Neutrophil (primary cell): ENCODE measurements around the gene AMH.
"Not testable (repeated sequence)": the region's sequence is repeated elsewhere in the genome, so short reads cannot be mapped to it uniquely, and the experiment has no call there.

Source experiments
- H3K27ac ChIP-seq: fragments of 200-600 bp; sonication (generic); 2 replicates; pipeline ENCODE4 v1.5.1; 2016; ENCODE audit warnings: mild to moderate bottlenecking, moderate library complexity
- H3K27me3 ChIP-seq: fragments of 200-600 bp; sonication (generic); 2 replicates; pipeline ENCODE4 v1.6.0; 2016; ENCODE audit warnings: mild to moderate bottlenecking
- H3K36me3 ChIP-seq: fragments of 200-600 bp; sonication (generic); 2 replicates; pipeline ENCODE4 v1.5.1; 2017
- H3K4me1 ChIP-seq, 2 experiments: fragments of 200-600 bp in 1 of 2; sonication (generic) in 1 of 2; 1 replicate in 1 of 2; 2 replicates in 1 of 2; pipeline versions ENCODE4 v1.5.1 to v1.6.1; 2013 to 2016; ENCODE audit warnings: low read depth in 1 of 2, low read length in 1 of 2, mild to moderate bottlenecking in 1 of 2, moderate library complexity in 1 of 2; ENCODE audit not compliant: control insufficient read depth in 1 of 2, insufficient read depth in 1 of 2
- H3K4me3 ChIP-seq, 2 experiments: fragments of 200-600 bp in 1 of 2; sonication (generic) in 1 of 2; 1 replicate in 1 of 2; 2 replicates in 1 of 2; pipeline ENCODE4 v1.5.1; 2013 to 2016; ENCODE audit warnings: low read depth in 1 of 2, low read length in 1 of 2, mild to moderate bottlenecking in 1 of 2, moderate library complexity in 1 of 2
- H3K9me3 ChIP-seq: fragments of 200-600 bp; sonication (generic); 2 replicates; pipeline ENCODE4 v1.5.1; 2016
- TF ChIP-seq, protein P1 (sequence below): fragments of 200-600 bp; sonication (generic); IDR thresholded peaks from 2 replicates; pipeline ENCODE4 v1.5.1; 2016; ENCODE audit warnings: antibody characterized with exemption

Gene AMH

DNA sequence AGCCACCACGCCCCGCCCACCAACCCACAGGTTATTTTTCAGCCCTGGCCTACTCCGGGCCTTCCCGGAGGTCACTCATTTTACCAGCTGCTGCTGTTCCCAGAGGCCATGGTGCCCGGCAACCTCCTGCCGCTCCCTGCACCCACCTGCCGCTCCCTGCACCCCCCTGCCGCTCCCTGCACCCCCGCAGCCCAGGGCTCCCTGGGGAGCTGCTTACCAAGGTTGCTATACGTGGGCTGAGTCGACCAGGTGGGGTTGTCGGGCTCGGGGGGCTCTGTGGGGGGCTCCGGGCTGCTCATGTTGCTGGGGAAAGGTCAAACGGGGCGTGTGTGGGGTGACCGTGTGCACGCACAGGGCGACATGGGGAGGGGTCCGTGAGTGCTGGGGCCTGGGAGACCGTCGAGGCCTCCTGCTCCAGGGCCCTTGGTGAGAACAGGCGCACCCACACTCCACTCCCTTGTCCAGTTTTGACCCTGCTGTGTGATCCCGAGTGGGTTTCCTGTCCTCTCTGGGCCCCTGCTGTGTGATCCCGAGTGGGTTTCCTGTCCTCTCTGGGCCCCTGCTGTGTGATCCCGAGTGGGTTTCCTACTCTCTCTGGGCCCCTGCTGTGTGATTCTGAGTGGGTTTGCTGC is 31.6 kb downstream of the AMH start:
- Histone ChIP-seq H3K4me1 (peaks cover 76% of the 10 kb centered on the region in 2 experiments), H3K27me3 (no peaks in the 10 kb centered on the region), H3K4me3 (peak overlapping the region; percentile 61 to 83), H3K36me3 (peaks cover 39% of the 10 kb centered on the region), H3K27ac (peak overlapping the region; percentile 99), H3K9me3 (no peaks in the 10 kb centered on the region)
- TF ChIP-seq, protein P1, sequence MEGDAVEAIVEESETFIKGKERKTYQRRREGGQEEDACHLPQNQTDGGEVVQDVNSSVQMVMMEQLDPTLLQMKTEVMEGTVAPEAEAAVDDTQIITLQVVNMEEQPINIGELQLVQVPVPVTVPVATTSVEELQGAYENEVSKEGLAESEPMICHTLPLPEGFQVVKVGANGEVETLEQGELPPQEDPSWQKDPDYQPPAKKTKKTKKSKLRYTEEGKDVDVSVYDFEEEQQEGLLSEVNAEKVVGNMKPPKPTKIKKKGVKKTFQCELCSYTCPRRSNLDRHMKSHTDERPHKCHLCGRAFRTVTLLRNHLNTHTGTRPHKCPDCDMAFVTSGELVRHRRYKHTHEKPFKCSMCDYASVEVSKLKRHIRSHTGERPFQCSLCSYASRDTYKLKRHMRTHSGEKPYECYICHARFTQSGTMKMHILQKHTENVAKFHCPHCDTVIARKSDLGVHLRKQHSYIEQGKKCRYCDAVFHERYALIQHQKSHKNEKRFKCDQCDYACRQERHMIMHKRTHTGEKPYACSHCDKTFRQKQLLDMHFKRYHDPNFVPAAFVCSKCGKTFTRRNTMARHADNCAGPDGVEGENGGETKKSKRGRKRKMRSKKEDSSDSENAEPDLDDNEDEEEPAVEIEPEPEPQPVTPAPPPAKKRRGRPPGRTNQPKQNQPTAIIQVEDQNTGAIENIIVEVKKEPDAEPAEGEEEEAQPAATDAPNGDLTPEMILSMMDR = no peak

DNA sequence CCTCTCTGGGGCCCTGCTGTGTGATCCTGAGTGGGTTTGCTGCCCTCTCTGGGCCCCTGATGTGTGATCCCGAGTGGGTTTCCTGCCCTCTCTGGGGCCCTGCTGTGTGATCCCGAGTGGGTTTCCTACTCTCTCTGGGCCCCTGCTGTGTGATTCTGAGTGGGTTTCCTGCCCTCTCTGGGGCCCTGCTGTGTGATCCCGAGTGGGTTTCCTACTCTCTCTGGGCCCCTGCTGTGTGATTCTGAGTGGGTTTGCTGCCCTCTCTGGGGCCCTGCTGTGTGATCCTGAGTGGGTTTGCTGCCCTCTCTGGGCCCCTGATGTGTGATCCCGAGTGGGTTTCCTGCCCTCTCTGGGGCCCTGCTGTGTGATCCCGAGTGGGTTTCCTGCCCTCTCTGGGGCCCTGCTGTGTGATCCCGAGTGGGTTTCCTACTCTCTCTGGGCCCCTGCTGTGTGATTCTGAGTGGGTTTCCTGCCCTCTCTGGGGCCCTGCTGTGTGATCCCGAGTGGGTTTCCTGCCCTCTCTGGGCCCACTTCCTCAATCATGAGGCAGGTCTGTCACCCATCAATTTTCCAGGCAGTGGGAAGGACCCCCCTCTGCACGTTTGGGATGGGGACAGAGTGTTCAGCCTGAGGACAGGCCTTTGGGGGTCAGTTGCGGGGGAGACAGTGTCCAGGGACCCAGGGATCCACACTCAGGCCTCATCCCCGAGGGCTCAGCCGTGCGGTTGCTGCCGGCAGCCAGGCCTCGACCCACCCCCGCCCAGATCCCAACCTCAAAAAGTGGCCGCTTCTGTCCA is 32.3 kb downstream of the AMH start:
- peak overlapping the region; percentile 99 for H3K27ac ChIP-seq
- H3K4me3 ChIP-seq = peak overlapping the region; percentile 83 to 92
- H3K27me3 ChIP-seq, H3K9me3 ChIP-seq: not testable (repeated sequence)
- H3K36me3 ChIP-seq = peaks cover 32% of the 10 kb centered on the region
- peaks cover 77 to 79% of the 10 kb centered on the region in 2 experiments for H3K4me1 ChIP-seq

- TF ChIP-seq, protein P1 = peak; percentile 32
- Histone ChIP-seq H3K27me3 (no peaks in the 10 kb centered on the region), H3K27ac (peak within 1 kb of the TSS; percentile 99), H3K4me1 (peaks cover 77 to 79% of the 10 kb centered on the region in 2 experiments), H3K36me3 (peaks cover 24% of the 10 kb centered on the region), H3K4me3 (peak within 1 kb of the TSS; percentile 83 to 92), H3K9me3 (no peaks in the 10 kb centered on the region)
These were observed 33.1 kb downstream of the AMH start, which contains the start of gene PEAK3 for GRCh38 chr19:2282062-2282861. Gene PEAK3, minus strand, starts transcription at chr19:2282175. Its CDS starts 1,244 bp downstream, at chr19:2280931.

DNA sequence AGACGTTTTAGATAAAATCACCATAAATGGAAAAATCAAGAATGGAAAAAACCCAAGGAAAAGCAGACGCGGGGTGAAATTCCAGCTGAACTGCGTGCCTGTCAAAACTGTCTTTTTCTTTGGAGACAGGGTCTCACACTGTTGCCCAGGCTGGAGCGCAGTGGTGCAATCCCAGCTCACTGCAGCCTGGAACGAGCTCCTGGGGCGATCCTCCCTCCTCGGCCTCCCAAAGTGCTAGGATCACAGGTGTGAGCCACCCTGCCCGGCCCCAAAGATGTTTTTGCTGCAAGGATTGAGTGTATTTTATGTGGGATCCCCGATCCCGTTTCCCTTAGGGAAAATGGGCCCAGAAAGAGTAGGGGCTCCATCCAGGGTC is 33.7 kb downstream of the AMH start:
- Histone ChIP-seq H3K9me3 (no peaks in the 10 kb centered on the region), H3K36me3 (peaks cover 18% of the 10 kb centered on the region), H3K4me1 (peaks cover 79 to 84% of the 10 kb centered on the region in 2 experiments), H3K27ac (peak overlapping the region; percentile 99), H3K27me3 (no peaks in the 10 kb centered on the region), H3K4me3 (peak overlapping the region; percentile 83 to 92)
- TF ChIP-seq, protein P1 = no peak

DNA sequence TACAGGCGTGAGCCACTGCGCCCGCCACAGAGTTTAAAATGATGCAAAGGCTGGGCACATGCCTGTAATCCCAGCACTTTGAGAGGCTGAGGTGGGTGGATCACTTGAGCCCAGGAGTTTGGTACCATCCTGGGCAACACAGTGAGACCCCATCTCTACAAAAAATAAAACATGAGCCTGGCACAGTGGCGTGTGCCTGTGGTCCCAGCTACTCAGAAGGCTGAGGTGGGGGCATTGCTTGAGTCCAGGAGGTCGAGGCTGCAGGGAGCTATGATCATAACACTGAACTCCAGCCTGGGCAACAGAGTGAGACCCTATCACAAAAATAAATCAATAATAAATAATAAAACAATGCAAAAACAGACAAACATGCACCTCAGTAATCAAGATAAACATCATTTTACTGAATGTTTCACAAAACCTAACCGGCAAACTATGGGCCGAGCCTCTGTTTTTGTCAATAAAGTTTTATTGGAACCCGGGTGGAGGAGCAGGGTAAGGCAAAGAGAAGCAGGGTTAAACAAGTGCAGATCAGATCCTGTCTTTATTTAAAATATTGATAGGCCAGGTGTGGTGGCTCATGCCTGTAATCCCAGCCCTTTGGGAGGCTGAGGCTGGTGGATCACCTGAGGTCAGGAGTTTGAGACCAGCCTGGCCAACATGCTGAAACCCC is 34.8 kb downstream of the AMH start:
- TF ChIP-seq, protein P1 = no peak
- H3K4me1 ChIP-seq = peaks cover 82 to 88% of the 10 kb centered on the region in 2 experiments
- H3K9me3 ChIP-seq = no peaks in the 10 kb centered on the region
- no peak overlapping the region for H3K4me3 ChIP-seq
- peak overlapping the region; percentile 99 for H3K27ac ChIP-seq
- H3K27me3 ChIP-seq = no peaks in the 10 kb centered on the region
- peaks cover 7% of the 10 kb centered on the region for H3K36me3 ChIP-seq
